Measurements from ENCODE around the gene NFKBIE. TPM values are rescaled to one million over a fixed set of nuclear protein-coding genes. Genes with fewer than 3 reads are reported as not detected.
A peak's percentile ranks its signal among the peaks of the same experiment; 100 is the strongest.
"Not testable (repeated sequence)": the region's sequence is repeated elsewhere in the genome, so short reads cannot be mapped to it uniquely, and the experiment has no call there.

The NFKBIE gene
- total and polyA plus RNA-seq, 2 experiments from 2014 or later: 14.6 to 25.9 TPM

GRCh38 chr6:44231426-44231825 is 33.9 kb downstream of the NFKBIE start:
- peaks cover 21% of the 10 kb centered on the region for H4K20me1 ChIP-seq (replicated peaks; ENCODE audit: insufficient read depth)
- H3K36me3 Mint-ChIP-seq (ENCODE audit: low read depth): peaks cover 82% of the 10 kb centered on the region
- peaks cover 56% of the 10 kb centered on the region for H3K4me1 Mint-ChIP-seq
- H3K4me3 ChIP-seq; H3K9me2 ChIP-seq (ENCODE audit: insufficient read depth); H2AFZ ChIP-seq; H3K27me3 ChIP-seq (ENCODE audit: insufficient read depth); H3K27ac Mint-ChIP-seq; ATAC-seq; H3K27ac ChIP-seq (ENCODE audit: low read depth); H3K4me2 ChIP-seq; H3K9me3 Mint-ChIP-seq; H3K36me3 ChIP-seq (ENCODE audit: insufficient read depth); H3K4me3 Mint-ChIP-seq; DNase-seq (ENCODE audit: low spot score): not testable (repeated sequence)
- H3K4me1 ChIP-seq (ENCODE audit: insufficient read depth): peaks cover 11% of the 10 kb centered on the region; the same call in 1 of the 2 replicates
- H3F3A ChIP-seq (replicated peaks; ENCODE audit: low read depth): peaks cover 23% of the 10 kb centered on the region
- peaks cover 21% of the 10 kb centered on the region for H3K27me3 Mint-ChIP-seq (ENCODE audit: insufficient read depth, low read depth, poor library complexity)
- peaks cover 18% of the 10 kb centered on the region for H3K79me2 ChIP-seq (replicated peaks; ENCODE audit: insufficient read depth)

- Mint-ChIP-seq H3K27me3 (ENCODE audit: insufficient read depth, low read depth, poor library complexity) (peaks cover 24% of the 10 kb centered on the region), H3K4me3 (no peak overlapping the region), H3K4me1 (peaks cover 56% of the 10 kb centered on the region), H3K27ac (0 out of 2 replicates have a peak overlapping the region, but pooled peaks have one; percentile 62), H3K9me3 (no peaks in the 10 kb centered on the region; the same call in 2 of the 3 replicates), H3K36me3 (ENCODE audit: low read depth) (peaks cover 70% of the 10 kb centered on the region)
- H3K36me3 ChIP-seq (ENCODE audit: insufficient read depth): peaks cover 4% of the 10 kb centered on the region; the same call in 1 of the 2 replicates
- peaks cover 24% of the 10 kb centered on the region for H3K4me1 ChIP-seq (ENCODE audit: insufficient read depth)
- H3K27ac ChIP-seq (ENCODE audit: low read depth): no peak overlapping the region
- peaks cover 30% of the 10 kb centered on the region for H3K79me2 ChIP-seq (replicated peaks; ENCODE audit: insufficient read depth)
- H3K9me2 ChIP-seq (ENCODE audit: insufficient read depth): no peaks in the 10 kb centered on the region
- no peak for ATAC-seq
- DNase-seq (ENCODE audit: low spot score): no peak
- no peak overlapping the region for H3K4me3 ChIP-seq
- H4K20me1 ChIP-seq (replicated peaks; ENCODE audit: insufficient read depth): peaks cover 32% of the 10 kb centered on the region
- no peak overlapping the region for H2AFZ ChIP-seq
- no peaks in the 10 kb centered on the region for H3K27me3 ChIP-seq (ENCODE audit: insufficient read depth)
- no peak overlapping the region for H3K4me2 ChIP-seq
- peaks cover 16% of the 10 kb centered on the region for H3F3A ChIP-seq (replicated peaks; ENCODE audit: low read depth)
- TF ChIP-seq JUNB (IDR thresholded peaks at IDR 0.05; ENCODE audit: unreplicated experiment): no peak
- no peak for TF ChIP-seq EZH2phosphoT487 (IDR thresholded peaks at IDR 0.05; ENCODE audit: unreplicated experiment)
- TF ChIP-seq ZNF331 (CRISPR knock-in tag; IDR thresholded peaks at IDR 0.05; ENCODE audit: low read depth): no peak
- no peak for TF ChIP-seq ETS1 (IDR thresholded peaks at IDR 0.05)
- no peak for TF ChIP-seq NANOG (IDR thresholded peaks at IDR 0.05; ENCODE audit: borderline replicate concordance)
- no peak for TF ChIP-seq STAT1 (IDR thresholded peaks at IDR 0.05; ENCODE audit: unreplicated experiment)
- TF ChIP-seq EZH2 (IDR thresholded peaks at IDR 0.05; ENCODE audit: low read depth, unreplicated experiment): no peak
- TF ChIP-seq REST (IDR thresholded peaks at IDR 0.05; ENCODE audit: unreplicated experiment): no peak
- TF ChIP-seq CREB1 (CRISPR knock-in tag; IDR thresholded peaks at IDR 0.05; ENCODE audit: low read depth): no peak
- no peak for TF ChIP-seq ZNF462 (CRISPR knock-in tag; IDR thresholded peaks at IDR 0.05)
These were observed 35.2 kb downstream of the NFKBIE start for GRCh38 chr6:44230034-44230675.

All from GM23338 (cell line).